ENCODE results near the gene SCCPDH. TPM values are rescaled to one million over a fixed set of nuclear protein-coding genes. Genes with fewer than 3 reads are reported as not detected.

Gene SCCPDH
- total and polyA plus RNA-seq, 9 of the 15 experiments (the other 6 are each of a cell fraction or from before 2014, with no cell fraction given) = 7.0 to 61.9 (median 38.3) TPM

DNA sequence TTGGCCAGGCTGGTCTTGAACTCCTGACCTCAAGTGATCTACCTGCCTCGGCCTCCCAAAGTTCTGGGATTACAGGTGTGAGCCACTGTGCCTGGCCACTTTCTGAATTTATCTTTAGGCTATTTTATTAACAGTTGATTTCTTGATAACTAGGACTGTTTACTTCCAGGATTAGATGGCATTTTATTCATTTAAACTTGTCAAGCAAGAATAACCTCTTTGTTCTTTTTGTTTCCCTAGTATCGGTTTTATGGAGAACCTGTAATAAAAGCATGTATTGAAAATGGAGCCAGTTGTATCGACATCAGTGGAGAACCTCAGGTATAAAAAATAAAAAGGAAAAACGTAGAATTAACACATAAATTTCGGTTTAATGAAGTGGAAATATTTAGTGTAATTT, 11.5 kb downstream of the SCCPDH start:
- Histone ChIP-seq H4K20me1 (replicated peaks; ENCODE audit: control insufficient read depth, insufficient read depth, low read length) (no peaks in the 10 kb centered on the region), H2AFZ (ENCODE audit: low read depth, low read length) (no peak overlapping the region), H3K4me2 (ENCODE audit: insufficient read depth, low read length) (no peak overlapping the region), H3K4me3 (no peak overlapping the region), H3K79me2 (ENCODE audit: control insufficient read depth, insufficient read depth, low read length) (no peaks in the 10 kb centered on the region), H3K9me1 (ENCODE audit: control insufficient read depth, insufficient read depth, low read length) (no peaks in the 10 kb centered on the region), H3K27me3 (ENCODE audit: control insufficient read depth in 2 of 2, insufficient read depth in 2 of 2, low read length in 2 of 2) (no peaks in the 10 kb centered on the region), H3K9me3 (replicated peaks; ENCODE audit: control insufficient read depth, insufficient read depth, low read depth, low read length) (no peaks in the 10 kb centered on the region; the same call in none of the 2 replicates), H3K4me1 (replicated peaks in 1 of 2; ENCODE audit: control insufficient read depth in 2 of 2, insufficient read depth in 2 of 2, low read length in 2 of 2) (no peaks in the 10 kb centered on the region), H3K36me3 (ENCODE audit: control insufficient read depth, insufficient read depth, low read length) (peaks cover 73% of the 10 kb centered on the region), H3K9ac (ENCODE audit: insufficient read depth in 1 of 2, low read depth in 2 of 2, low read length in 2 of 2) (no peak overlapping the region), H3K27ac (ENCODE audit: extremely low read depth, low read depth, low read length) (no peak overlapping the region)
- ATAC-seq (no peak), DNase-seq (ENCODE audit: extremely low read depth in 1 of 4, low spot score in 3 of 4) (no peak), FAIRE-seq (no peak)
- TF ChIP-seq, protein P1, sequence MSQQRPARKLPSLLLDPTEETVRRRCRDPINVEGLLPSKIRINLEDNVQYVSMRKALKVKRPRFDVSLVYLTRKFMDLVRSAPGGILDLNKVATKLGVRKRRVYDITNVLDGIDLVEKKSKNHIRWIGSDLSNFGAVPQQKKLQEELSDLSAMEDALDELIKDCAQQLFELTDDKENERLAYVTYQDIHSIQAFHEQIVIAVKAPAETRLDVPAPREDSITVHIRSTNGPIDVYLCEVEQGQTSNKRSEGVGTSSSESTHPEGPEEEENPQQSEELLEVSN (IDR thresholded peaks at IDR 0.05; ENCODE audit: borderline replicate concordance in 1 of 2, extremely low read depth in 1 of 2, insufficient read depth in 1 of 2, insufficient read length in 1 of 2, low read depth in 1 of 2, low read length in 1 of 2, poor library complexity in 1 of 2, severe bottlenecking in 1 of 2) = no peak
- no peak for TF ChIP-seq HNRNPUL1 (IDR thresholded peaks at IDR 0.05; ENCODE audit: low read length)
- TF ChIP-seq HDGF (IDR thresholded peaks at IDR 0.05) = no peak
- TF ChIP-seq, protein P2, sequence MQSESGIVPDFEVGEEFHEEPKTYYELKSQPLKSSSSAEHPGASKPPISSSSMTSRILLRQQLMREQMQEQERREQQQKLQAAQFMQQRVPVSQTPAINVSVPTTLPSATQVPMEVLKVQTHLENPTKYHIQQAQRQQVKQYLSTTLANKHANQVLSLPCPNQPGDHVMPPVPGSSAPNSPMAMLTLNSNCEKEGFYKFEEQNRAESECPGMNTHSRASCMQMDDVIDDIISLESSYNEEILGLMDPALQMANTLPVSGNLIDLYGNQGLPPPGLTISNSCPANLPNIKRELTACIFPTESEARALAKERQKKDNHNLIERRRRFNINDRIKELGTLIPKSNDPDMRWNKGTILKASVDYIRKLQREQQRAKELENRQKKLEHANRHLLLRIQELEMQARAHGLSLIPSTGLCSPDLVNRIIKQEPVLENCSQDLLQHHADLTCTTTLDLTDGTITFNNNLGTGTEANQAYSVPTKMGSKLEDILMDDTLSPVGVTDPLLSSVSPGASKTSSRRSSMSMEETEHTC (IDR thresholded peaks at IDR 0.05) = no peak
- no peak for TF ChIP-seq ZNF436 (CRISPR knock-in tag; IDR thresholded peaks at IDR 0.05)
- TF ChIP-seq CBX1 (IDR thresholded peaks at IDR 0.05; ENCODE audit: low read depth) = no peak
- TF ChIP-seq, protein P3, sequence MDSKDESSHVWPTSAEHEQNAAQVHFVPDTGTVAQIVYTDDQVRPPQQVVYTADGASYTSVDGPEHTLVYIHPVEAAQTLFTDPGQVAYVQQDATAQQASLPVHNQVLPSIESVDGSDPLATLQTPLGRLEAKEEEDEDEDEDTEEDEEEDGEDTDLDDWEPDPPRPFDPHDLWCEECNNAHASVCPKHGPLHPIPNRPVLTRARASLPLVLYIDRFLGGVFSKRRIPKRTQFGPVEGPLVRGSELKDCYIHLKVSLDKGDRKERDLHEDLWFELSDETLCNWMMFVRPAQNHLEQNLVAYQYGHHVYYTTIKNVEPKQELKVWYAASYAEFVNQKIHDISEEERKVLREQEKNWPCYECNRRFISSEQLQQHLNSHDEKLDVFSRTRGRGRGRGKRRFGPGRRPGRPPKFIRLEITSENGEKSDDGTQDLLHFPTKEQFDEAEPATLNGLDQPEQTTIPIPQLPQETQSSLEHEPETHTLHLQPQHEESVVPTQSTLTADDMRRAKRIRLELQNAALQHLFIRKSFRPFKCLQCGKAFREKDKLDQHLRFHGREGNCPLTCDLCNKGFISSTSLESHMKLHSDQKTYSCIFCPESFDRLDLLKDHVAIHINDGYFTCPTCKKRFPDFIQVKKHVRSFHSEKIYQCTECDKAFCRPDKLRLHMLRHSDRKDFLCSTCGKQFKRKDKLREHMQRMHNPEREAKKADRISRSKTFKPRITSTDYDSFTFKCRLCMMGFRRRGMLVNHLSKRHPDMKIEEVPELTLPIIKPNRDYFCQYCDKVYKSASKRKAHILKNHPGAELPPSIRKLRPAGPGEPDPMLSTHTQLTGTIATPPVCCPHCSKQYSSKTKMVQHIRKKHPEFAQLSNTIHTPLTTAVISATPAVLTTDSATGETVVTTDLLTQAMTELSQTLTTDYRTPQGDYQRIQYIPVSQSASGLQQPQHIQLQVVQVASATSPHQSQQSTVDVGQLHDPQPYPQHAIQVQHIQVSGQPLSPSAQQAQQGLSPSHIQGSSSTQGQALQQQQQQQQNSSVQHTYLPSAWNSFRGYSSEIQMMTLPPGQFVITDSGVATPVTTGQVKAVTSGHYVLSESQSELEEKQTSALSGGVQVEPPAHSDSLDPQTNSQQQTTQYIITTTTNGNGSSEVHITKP (IDR thresholded peaks at IDR 0.05; ENCODE audit: partially characterized antibody) = no peak
- no peak for TF ChIP-seq ELF2 (CRISPR knock-in tag; IDR thresholded peaks at IDR 0.05)
- TF ChIP-seq HNRNPLL (IDR thresholded peaks at IDR 0.05; ENCODE audit: low read depth, low read length, poor library complexity, severe bottlenecking) = no peak
- TF ChIP-seq NRF1 (conservative IDR thresholded peaks at IDR 0.05 in 1 of 2, IDR thresholded peaks at IDR 0.05 in 1 of 2) = no peak
- TF ChIP-seq BRCA1 (IDR thresholded peaks at IDR 0.05) = no peak
- no peak for TF ChIP-seq BRCA1 (CRISPR knock-in tag; IDR thresholded peaks at IDR 0.05)
- TF ChIP-seq TSC22D4 (tag; IDR thresholded peaks at IDR 0.05) = no peak
- TF ChIP-seq PCBP1 (IDR thresholded peaks at IDR 0.05; ENCODE audit: low read depth, low read length, poor library complexity, severe bottlenecking) = no peak
- ChIA-PET POLR2A (interaction anchor here (1.5 kb wide), 1 partner anchor 11 kb away, joined by 4 read pairs; the partner anchor contains the start of gene SCCPDH), CTCF (ENCODE audit: low intra/inter-chr PET ratio) (no interaction called here)
- no TSS peak for BruUV-seq (replicated peaks)
- intact Hi-C loops (cut with micrococcal nuclease) (no loop called here), in situ Hi-C loops (cut with MboI) (no loop called here)
- WGBS (ENCODE audit: insufficient coverage, low coverage, missing lambda C conversion rate) = 53% methylated on average over 5 of the region's 5 CpGs
